ENCODE results near the gene PGAP3.
"Not testable (repeated sequence)": the region's sequence is repeated elsewhere in the genome, so short reads cannot be mapped to it uniquely, and the experiment has no call there.

Gene PGAP3, protein sequence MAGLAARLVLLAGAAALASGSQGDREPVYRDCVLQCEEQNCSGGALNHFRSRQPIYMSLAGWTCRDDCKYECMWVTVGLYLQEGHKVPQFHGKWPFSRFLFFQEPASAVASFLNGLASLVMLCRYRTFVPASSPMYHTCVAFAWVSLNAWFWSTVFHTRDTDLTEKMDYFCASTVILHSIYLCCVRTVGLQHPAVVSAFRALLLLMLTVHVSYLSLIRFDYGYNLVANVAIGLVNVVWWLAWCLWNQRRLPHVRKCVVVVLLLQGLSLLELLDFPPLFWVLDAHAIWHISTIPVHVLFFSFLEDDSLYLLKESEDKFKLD

DNA sequence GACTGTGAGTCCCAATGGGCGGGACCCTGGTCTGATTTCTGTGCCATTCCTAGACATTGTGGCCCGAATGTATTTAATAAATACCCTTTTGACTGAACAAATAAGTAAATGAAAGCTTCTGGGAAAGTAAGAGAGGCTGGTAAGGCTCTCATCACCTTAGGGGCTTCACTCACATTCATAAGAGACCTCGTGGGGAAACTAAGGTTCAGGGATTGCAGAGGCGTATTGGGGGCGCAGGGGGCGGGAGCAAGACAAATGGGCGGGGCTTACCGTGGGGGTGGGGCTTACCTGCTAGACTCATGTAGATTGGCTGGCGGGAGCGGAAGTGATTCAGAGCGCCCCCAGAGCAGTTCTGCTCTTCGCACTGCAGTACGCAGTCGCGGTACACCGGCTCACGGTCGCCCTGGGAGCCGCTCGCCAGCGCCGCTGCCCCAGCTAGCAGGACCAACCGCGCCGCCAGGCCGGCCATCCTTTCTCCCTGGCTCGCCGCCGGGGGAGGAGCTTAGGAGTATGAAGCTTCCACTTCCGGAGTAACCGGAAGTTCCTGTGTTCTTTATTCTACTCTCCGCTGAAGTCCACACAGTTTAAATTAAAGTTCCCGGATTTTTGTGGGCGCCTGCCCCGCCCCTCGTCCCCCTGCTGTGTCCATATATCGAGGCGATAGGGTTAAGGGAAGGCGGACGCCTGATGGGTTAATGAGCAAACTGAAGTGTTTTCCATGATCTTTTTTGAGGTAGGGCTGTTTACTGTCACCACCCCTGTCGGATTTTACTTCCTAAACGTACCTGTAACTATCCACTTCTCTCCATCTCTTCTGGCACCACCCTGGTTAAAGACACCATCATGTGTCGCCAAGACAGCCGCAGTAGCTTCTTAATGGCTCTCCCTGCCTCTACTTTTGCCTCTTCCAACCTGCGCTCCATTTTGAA lies at the start of gene PGAP3:
PGAP3 (minus strand) TSS at position 512 of the 929 bp plus-strand sequence; CDS start at position 469, 43 bp downstream.
- peak; percentile 97 for DNase-seq

DNA sequence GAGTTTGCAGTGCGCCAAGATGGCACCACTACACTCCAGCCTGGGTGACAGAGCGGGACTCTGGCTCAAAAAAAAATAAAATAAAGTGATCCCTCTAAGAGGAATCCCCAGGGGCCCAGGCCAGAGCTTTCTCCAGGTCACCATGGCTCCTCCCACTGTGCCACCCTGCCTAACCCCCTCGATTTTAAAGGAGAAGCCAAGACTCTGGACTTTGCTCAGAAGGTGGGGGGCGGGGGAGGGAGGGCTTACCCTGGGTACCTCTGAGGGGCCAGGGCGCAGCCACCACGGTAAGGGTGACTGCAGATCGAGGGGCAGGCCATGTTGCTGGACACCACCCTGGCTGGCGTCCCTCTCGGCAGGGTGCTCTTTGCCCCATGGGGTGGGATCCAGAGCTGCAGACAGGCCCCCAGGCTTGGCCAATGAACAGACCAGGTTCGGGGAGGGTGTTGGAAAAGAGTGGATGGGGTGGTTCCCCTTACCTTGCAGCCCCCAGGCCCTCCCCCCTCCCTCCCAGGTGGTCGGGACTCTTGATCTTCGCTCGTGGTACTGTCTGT lies 49.4 kb upstream of the PGAP3 start:
- DNase-seq = no peak

DNA sequence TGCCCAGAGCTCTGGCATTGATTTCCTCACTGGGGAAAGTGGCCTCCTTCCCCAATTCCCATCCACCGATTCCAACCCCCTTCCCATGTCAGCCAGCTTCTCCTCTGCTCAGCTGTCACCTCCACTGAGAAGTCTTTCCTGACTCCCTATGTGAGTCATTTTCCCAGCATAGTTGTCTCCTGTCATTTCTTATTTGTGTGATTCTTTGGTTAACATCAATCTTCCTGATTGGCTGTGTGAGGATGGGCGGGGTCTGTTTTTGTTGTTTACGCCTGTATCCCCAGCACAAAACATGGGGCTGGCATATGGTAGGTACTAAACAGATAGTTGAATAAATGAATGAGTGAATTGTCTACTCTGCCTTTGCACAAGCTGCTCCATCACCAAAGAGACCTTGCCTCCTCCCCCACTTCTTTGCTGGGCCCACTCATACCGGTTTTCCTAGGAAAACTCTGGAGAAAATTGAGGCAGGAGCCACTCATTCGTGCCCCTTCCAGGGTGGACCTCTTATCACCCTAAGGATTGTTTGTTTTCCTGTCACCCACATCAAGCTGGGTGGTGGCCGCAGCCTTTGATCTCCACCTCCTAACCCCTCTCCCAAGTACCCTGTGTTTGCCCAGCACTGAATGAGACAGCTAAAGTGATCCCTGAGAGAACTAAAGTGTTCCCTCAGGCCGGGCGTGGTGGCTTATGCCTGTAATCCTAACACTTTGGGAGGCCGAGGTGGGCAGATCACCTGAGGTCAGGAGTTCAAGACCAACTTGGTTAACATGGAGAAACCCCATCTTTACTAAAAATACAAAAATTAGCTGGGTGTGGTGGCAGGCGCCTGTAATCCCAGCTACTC lies 48.7 kb upstream of the PGAP3 start:
- DNase-seq = no peak

DNA sequence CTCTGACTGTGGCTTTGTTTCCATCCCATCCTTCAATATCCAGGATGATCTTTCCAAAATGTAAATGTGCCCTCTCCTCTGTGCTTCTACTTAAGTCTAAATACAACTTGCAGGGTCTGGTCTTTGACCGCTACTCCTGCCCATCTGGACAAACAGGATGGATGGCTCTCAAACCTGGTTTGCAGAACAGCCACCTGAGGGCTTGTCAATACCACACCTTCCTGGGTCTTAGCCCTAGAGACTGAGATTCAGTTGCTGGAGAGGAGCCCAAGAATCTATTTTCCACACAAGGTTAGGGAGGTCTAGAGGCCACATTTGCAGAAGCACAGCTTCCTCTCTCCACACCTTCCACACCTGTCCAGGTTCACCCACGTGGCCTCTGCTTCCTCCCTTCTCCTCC lies 48.0 kb upstream of the PGAP3 start:
- DNase-seq = no peak

DNA sequence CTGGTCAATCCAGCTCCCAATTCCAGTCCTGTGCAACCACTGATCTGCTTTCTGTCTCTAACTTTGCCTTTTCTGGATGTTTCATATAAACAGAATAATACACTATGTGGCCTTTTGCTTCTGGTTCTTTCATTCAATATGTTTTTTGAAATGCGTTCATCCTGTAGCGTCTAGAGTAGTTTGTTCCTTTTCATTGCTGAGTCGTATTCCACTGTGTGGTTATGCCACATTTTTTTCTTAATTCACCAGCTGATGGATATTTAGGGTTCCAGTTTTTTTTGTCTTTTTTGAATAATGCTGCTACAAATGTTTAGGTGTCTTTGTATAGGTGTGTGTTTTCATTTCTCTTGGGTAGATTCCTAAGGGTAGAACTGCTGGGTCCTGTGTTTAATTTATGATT lies 44.7 kb upstream of the PGAP3 start:
- DNase-seq = no peak

DNA sequence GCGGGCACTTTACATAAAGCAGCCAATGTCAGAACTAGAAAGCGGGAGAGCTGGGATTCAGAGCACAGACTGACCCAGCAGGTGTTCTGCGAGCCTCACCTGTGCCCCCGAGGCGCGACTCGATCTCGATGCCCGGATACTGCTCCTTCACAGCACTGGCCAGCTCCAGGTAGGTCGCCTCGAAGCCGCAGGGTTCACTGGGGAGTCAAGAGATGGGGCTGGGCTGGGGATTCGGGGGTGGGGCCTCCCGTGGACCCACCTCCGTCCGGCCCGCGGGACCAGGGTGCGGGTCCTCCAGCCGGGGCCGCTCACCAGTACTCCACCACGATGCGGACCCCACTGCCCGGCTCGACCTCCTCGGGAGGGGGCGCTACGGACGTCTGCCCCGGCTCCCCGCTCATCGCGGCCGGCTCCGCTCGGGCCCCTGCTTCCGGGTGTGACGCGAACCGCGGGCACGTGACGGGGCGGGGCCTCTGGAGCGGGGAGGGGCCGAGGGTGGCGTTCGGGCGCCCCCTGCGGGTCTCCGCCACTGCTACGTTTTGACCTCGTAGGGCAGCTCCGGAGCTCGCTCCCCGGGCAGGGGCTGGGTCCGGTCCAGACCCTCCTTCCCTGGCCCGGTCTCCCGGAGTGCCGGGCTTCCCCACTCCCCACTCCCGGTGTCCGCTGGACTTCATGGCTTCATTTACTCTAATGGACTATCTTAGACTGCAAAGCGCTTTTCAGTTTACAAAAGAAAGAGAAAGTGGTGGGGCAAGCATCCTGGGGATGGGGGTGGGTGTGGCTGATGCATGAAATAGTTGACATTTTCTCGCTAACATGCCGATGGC lies 42.5 kb upstream of the PGAP3 start, which contains the start of gene MIEN1:
MIEN1 (minus strand) TSS at position 438 of the 827 bp plus-strand sequence; CDS start at position 401, 37 bp downstream.
- DNase-seq = peak; percentile 92

DNA sequence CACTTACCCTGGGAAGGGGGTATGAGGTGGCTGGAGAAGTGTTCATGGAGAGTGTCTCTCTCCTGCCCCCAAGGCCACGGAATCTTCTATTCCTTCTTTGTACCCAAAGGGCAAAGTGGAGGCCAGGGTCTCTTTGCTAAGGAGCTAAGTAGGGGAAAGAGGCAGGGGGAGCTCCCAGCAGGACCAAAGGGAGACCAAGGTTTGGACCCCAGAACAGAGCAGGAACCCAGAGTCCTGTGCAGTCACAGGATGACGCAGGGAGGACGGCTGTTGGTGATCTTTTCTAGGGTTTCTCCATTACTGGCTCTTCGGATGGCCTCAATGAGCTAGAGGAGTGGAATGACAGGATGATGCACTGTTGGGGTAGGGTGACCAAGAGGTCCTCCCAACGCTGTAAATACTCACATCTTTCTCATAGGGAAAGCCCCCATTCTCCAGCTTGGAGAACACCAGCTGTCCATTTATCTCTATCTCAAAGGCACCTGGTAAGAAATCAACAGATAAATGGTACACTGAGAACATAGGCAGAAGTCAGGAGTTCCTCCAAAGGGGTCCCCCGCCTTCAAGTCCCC lies 41.5 kb upstream of the PGAP3 start:
- no peak for DNase-seq

DNA sequence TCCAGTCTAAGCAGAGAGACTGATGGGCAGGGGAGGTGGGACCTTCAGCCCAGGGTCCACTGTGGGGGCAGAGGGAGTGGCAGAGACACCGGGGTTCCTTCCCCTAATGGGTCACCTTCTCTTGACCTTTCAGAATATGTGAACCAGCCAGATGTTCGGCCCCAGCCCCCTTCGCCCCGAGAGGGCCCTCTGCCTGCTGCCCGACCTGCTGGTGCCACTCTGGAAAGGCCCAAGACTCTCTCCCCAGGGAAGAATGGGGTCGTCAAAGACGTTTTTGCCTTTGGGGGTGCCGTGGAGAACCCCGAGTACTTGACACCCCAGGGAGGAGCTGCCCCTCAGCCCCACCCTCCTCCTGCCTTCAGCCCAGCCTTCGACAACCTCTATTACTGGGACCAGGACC lies 39.7 kb upstream of the PGAP3 start:
- DNase-seq = no peak

DNA sequence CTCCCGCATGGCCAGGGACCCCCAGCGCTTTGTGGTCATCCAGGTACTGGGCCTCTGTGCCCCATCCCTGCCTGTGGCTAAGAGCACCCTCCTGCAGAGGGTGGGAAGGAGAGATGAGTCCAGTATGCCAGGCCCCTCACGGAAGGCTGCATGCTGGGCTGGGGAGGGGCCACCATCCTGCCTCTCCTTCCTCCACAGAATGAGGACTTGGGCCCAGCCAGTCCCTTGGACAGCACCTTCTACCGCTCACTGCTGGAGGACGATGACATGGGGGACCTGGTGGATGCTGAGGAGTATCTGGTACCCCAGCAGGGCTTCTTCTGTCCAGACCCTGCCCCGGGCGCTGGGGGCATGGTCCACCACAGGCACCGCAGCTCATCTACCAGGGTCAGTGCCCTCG lies 38.8 kb upstream of the PGAP3 start:
- DNase-seq = no peak

DNA sequence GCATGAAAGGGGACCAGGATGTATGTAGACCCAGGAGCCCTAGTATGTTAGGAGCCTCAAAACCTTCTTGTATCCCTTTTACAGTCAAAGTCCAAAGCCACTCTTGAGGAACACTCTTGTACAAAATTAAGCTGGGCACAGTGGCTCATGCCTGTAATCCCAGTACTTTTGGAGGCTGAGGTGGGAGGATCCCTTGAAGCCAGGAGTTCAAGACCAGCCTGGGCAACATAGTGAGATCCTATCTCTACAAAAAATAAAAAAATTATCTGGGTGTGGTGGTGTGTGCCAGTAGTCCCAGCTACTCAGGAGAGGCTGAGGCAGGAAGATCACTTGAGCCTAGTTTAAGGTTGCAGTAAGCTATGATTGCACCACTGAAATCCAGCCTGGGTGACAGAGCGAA lies 38.1 kb upstream of the PGAP3 start:
- DNase-seq = not testable (repeated sequence)

DNA sequence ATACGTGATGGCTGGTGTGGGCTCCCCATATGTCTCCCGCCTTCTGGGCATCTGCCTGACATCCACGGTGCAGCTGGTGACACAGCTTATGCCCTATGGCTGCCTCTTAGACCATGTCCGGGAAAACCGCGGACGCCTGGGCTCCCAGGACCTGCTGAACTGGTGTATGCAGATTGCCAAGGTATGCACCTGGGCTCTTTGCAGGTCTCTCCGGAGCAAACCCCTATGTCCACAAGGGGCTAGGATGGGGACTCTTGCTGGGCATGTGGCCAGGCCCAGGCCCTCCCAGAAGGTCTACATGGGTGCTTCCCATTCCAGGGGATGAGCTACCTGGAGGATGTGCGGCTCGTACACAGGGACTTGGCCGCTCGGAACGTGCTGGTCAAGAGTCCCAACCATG lies 36.9 kb upstream of the PGAP3 start:
- no peak for DNase-seq

DNA sequence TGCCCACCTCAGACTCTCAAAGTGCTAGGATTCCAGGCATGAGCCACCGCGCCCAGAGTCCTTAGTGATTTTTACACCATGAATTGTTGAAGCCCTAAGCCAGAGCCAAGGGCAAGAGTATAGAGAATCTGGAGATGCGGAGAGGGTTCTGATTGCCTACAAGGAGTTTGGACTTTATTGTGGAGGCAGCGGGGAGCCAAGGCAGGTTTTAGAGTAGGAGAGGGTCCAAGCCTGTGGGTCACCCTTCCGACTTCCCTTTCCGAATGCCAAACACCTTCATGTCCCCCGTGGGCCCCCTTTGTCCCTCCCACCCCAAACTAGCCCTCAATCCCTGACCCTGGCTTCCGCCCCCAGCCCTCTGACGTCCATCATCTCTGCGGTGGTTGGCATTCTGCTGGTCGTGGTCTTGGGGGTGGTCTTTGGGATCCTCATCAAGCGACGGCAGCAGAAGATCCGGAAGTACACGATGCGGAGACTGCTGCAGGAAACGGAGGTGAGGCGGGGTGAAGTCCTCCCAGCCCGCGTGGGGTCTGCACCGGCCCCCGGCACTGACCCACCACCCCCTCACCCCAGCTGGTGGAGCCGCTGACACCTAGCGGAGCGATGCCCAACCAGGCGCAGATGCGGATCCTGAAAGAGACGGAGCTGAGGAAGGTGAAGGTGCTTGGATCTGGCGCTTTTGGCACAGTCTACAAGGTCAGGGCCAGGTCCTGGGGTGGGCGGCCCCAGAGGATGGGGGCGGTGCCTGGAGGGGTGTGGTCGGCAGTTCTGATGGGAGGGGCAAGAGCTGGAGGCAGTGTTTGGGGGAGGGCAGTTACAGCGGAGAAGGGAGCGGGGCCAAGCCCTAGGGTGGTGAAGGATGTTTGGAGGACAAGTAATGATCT lies 35.4 kb upstream of the PGAP3 start:
- peak; percentile 79 for DNase-seq

DNA sequence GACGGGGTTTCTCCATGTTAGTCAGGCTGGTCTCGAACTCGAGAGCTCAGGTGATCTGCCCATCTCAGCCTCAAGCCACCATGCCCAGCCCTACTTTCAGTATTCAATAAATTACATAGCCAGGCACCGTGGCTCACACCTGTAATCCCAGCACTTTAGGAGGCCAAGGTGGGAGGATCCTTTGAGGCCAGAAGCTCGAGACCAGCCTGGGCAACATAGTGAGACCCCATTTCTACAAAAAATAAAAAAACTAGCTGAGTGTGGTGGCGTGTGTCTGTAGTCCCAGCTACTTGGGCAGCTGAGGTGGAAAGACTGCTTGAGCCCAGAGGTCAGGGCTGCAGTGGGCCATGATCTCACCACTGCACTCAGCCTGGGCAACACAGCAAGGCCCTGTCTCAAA lies 34.2 kb upstream of the PGAP3 start:
- DNase-seq = no peak

DNA sequence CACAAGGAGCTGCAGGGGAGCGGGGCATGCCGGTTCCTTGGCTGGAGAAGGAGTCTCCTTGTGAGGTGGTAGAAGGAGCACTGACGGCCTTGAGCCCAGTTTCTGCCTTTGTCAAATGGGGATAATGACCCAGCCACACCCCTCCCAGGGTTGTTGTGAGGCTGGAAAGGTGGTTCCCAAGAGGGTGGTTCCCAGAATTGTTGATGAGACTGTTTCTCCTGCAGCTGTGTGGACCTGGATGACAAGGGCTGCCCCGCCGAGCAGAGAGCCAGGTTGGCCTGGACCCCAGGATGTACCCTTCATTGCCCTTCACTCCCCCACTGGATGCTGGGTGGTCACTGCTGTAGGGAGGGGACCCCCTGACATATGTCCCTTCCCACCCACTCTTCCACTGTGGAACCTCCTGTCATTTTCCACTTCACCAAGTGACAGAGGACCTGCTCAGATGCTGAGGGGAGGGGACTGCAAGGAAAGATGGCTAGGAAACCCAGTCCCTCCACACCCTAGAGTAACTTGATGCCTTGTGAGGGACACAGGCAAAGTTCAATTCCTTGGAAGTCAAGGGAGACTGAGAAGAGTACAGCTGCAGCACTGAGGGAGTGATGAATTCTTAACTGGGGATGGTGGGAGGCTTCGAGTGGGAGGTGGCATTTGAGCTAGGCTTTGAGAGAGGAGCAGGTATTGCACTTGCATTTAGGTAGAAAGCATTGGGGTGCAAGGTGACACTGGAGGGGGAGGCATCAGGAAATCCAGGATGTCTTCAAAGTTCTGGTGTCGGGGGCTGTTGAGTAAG lies 31.9 kb upstream of the PGAP3 start:
- no peak for DNase-seq

DNA sequence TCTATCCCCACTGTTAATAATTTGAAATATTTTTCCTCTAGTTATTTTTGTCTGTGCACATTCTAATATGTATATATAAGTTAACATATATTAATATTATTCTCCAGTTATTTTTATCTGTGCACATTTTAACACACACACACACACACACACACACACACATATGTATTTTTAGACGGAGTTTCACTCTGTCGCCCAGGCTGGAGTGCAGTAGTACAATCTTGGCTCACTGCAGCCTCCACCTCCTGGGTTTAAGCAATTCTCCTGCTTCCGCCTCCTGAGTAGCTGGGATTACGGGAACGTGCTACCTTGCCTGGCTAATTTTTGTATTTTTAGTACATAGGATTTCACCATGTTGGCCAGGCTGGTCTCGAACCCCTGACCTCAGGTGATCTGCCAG lies 29.8 kb upstream of the PGAP3 start:
- no peak for DNase-seq

DNA sequence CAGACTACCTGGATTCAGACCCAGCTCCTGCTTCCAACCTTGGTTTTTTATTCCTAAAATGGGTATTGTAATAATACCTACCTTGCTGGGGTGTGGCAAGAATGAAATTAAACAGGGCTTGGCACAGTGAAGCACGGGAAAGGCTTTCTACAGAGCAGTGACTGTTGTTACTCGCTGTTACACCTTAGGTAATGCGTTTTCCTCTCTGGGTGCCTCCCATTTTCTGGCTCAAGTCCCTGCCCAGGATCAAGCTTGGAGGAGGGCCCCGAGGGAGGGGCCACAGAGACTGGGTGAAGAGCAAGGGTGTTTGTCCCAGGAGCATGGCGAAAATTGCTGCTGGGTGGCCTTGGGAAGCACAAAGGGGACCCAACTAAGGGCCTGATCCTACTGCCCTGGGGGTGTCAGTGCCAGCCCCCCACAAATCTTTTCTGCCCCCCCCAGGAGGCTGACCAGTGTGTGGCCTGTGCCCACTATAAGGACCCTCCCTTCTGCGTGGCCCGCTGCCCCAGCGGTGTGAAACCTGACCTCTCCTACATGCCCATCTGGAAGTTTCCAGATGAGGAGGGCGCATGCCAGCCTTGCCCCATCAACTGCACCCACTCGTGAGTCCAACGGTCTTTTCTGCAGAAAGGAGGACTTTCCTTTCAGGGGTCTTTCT lies 29.2 kb upstream of the PGAP3 start:
- no peak for DNase-seq

DNA sequence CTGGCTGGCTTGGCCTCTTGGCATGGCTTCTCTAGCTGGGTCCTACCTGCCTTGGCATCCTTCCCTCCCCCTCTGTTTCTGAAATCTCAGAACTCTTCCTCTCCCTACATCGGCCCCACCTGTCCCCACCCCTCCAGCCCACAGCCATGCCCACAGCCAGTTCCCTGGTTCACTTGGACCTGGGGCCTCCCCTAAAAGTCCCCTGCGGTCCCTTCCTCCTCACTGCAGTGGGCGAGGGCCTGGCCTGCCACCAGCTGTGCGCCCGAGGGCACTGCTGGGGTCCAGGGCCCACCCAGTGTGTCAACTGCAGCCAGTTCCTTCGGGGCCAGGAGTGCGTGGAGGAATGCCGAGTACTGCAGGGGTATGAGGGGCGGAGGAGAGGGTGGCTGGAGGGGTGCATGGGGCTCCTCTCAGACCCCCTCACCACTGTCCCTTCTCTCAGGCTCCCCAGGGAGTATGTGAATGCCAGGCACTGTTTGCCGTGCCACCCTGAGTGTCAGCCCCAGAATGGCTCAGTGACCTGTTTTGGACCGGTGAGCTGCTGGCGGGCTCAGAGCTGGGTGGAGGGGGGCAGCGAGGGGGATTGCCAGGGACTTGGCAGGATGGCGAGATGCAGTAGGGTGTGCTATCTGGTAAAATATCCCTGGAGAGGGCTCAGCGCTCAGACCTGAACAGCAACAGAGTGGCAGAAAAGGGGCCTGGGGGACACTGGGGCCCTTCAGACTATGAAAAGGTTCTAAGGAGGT lies 28.4 kb upstream of the PGAP3 start:
- DNase-seq = no peak

All from hematopoietic multipotent progenitor cell treated with erythropoietin and hydrocortisone succinate and interleukin-3 and kit ligand, for 6 days (in vitro differentiated cells).